Posterior vena cava (tissue), 2 donors: Measurements from ENCODE around the gene CCT2. TPM values are rescaled to one million over a fixed set of nuclear protein-coding genes. Genes with fewer than 3 reads are reported as not detected.
A peak's percentile ranks its signal among the peaks of the same experiment; 100 is the strongest.

Experiments
- DNase-seq: peaks from one replicate; pipeline ENCODE4 v3.0.0-alpha.2; 2020; ENCODE audit warnings: low spot score
- intact Hi-C, 2 donors: fragments of 100-400 bp; cut with DNase I; formaldehyde crosslinking; loops; one replicate each; pipeline versions ENCODE4 v1.14.1 to v1.14.2; 2022 to 2023
- microRNA-seq, 2 donors: library from miRNA; unstranded; fragments of <30 nt; microRNA quantifications; one replicate each; pipeline ENCODE4 v1.2.0, GENCODE V29; 2020 to 2021; ENCODE audit warnings: borderline microRNAs expressed in 2 of 2
- total RNA-seq, 2 donors: library from RNA; stranded (reverse); fragmentation: NEBNext Ultra II Directional; extraction: Animal tissue kit (Norgen Biotek cat#: 25700); gene quantifications; one replicate each; pipeline ENCODE4 v1.2.1, GENCODE V29; 2021
- donor health status: DM: yes; HTN: yes; CAD: no.
- donor health status: DM: yes; HTN: yes; CAD: no.

Gene CCT2
- total RNA-seq, 2 donors from 2014 or later: 94.3 to 144 TPM

- no peak for DNase-seq
- intact Hi-C loops: no loop called here
These were observed 38.7 kb downstream of the CCT2 start for GRCh38 chr12:69623970-69624369.

DNA sequence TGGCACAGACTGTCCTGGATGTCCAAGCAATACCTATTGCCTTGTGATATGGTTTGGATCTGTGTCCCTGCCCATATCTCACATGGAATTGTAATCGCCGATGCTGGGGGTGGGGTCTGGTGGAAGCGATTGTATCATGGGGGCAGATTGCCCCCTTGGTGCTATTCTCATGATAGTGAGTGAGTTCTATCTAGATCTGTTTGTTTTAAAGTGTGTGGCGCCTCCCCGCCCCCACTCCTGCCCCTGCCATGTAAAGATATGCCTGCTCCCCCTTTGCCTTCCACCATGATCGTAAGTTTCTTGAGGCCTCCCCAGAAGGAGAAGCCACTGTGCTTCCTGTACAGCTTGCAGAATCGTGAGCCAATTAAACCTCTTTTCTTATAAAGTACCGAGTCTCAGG is 42.2 kb downstream of the CCT2 start:
- DNase-seq: no peak
- intact Hi-C loops: loop anchor here in 1 of 2 donors (5.0 kb wide), 1 partner anchor 1785 kb away; no protein-coding TSS in a partner anchor

GRCh38 chr12:69630191-69630590 is 44.9 kb downstream of the CCT2 start:
- DNase-seq: no peak
- intact Hi-C loops: no loop called here

GRCh38 chr12:69633061-69633460 is 47.8 kb downstream of the CCT2 start:
- DNase-seq: no peak
- intact Hi-C loops: no loop called here

GRCh38 chr12:69639400-69640016 is 54.2 kb downstream of the CCT2 start:
- DNase-seq: peak; percentile 86
- intact Hi-C loops: no loop called here

DNA sequence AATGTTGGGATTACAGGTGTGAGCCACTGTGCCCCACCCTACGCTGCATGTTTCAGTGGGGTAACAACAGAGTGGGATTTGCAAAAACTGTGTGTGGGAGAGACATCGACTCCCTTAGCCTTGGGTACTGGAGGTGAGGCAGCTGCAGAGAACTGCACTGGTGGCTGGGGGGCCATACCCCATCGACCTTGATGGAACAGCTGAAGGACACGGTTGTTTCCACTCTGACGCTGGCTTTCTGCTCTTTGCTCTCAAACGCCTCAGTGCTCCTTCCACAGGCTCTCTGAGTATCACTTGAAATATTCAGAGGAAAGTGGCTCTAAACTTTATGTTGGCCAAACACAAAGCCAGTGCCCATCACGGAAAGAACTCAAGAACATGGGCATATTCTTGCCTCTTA is 56.3 kb downstream of the CCT2 start:
- DNase-seq: no peak
- intact Hi-C loops: no loop called here

- DNase-seq: no peak
- intact Hi-C loops: no loop called here
These were observed 57.3 kb downstream of the CCT2 start for GRCh38 chr12:69642531-69642930.

DNA sequence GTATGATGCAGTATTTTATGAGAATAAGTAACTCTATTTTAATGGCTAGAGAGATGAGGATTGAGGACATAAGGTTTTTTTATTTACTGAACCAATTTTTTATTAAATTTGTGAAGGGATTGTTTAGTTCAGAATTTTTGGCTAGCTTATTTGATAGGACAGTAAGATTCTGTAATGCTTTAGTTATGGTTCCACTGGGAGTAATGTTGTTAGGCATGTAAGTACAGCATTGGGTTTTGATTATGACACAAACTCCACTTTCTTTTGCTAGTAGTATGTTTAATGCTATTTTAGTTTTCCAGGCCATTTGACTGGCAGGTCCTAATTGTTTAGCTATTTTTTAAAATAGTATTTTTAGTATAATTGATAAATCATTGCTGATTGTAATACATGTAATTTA is 59.3 kb downstream of the CCT2 start:
- intact Hi-C loops: no loop called here
- no peak for DNase-seq

DNA sequence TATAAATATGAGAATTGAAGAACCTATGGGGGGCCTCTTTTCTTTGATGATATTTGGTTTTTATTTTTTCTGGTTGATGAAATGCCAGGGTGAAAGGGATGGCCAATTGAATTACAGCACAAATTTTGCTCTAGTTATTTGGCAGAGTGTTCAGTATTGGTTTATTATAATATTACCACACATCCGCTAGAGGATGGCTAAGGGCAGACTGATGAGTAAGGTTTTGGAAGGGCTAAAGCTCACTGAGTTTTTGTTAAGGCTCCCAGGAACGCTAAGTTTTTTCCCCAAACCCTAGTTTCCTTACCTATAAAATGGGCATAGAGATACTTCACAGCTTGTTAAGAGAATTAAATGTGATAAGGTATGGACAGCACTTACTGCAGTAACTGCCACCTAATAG is 59.8 kb downstream of the CCT2 start:
- no peak for DNase-seq
- intact Hi-C loops: no loop called here

DNA sequence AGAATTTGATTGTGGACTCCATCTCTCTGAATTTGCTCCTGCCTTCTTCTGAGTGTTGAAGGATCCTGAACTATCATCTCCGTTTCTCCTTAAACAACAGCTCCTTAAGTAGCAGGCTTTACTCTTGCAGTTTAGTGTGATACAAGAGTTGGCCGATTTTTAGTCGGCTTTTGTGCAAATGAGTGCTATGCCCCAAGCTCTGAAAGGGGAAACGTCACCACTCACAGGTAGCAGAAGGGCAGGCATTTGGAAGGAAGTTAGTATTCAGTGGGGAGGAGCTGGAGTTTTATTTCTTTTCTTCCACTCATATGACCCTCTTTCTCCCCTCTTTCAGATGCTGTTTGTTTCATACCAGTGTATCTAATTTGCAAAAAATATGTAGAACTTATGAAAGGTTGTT is 61.9 kb downstream of the CCT2 start:
- intact Hi-C loops: no loop called here
- no peak for DNase-seq

DNA sequence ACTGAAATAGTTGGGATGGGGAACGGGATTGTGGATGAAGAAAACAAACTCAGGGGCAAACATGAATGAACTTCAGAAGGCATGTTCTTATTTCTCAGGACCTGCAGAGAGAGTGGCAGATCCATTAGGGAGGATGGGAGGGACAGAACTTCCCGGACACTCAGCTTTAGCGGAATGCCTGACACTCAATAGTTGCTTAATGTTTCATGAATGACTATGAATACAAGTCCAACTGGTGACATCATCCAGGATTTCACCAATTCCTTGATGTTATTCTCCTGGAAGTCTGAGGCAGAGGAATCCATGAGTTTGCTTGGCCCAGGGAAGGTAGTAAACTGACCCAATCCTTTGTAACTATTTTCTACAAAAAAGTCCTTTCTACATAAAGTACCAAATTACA is 63.2 kb downstream of the CCT2 start:
- intact Hi-C loops: loop anchor here in 1 of 2 donors (2.0 kb wide), 1 partner anchor 30 kb away; no protein-coding TSS in a partner anchor
- DNase-seq: no peak

- DNase-seq: no peak
- intact Hi-C loops: loop anchor here in 1 of 2 donors (2.0 kb wide), 1 partner anchor 29 kb away; no protein-coding TSS in a partner anchor
These were observed 64.3 kb downstream of the CCT2 start for GRCh38 chr12:69649529-69649928.

Small RNA genes within 50 kb of the gene (microRNA-seq; reads per million reads assigned to microRNA genes)
- gene MIR3913-1 (0 reads per million in 2 donors), gene MIR3913-2 (0 reads per million in 2 donors)

Other genes with a start within 250 kb of the CCT2 start
- gene LYZ, start 237.1 kb upstream of the CCT2 start, total RNA-seq: 10 to 100 TPM; 20.7 to 50.3 TPM
- gene YEATS4, start 225.7 kb upstream of the CCT2 start, total RNA-seq: 1 to 10 TPM; 7.7 to 8.9 TPM
- 10 to 100 TPM; 35.0 to 39.1 TPM for gene FRS2, start 115.1 kb upstream of the CCT2 start, total RNA-seq
- gene LRRC10, start 25.4 kb downstream of the CCT2 start, total RNA-seq: not detected
- gene BEST3, start 113.8 kb downstream of the CCT2 start, total RNA-seq: not detected
- 10 to 100 TPM in 1 of 2 donors, 1 to 10 TPM in 1; 6.2 to 12.1 TPM for gene RAB3IP, start 153.4 kb downstream of the CCT2 start, total RNA-seq
- under 1 TPM in 1 of 2 donors, not detected in 1; 0.23 TPM for gene MYRFL, start 239.8 kb downstream of the CCT2 start, total RNA-seq